KG1 (cell line): ENCODE results near the gene GNAQ.

Experiments
- DNase-seq: peaks from one replicate; lab custom pipeline; 2025; lab: John Stamatoyannopoulos, UW

The GNAQ gene

DNA sequence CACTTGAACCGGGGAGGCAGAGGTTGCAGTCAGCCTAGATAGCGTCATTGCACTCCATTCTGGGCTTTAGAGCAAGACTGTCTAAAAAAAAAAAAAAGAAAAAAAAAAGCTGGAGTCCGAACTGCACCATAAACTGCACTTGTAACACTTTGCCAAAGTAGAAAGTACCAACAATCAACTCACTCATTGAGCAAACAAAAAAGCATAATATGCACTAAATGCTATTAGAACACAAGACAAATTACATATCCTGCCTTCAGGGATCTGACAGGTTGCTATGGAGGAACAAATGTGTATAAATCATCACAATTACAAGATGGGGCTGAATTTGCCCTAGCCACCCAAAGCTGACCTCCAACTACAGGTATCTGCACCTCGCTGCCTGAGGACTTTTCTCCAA, 27.9 kb downstream of the GNAQ start:
- DNase-seq, result no peak

DNA sequence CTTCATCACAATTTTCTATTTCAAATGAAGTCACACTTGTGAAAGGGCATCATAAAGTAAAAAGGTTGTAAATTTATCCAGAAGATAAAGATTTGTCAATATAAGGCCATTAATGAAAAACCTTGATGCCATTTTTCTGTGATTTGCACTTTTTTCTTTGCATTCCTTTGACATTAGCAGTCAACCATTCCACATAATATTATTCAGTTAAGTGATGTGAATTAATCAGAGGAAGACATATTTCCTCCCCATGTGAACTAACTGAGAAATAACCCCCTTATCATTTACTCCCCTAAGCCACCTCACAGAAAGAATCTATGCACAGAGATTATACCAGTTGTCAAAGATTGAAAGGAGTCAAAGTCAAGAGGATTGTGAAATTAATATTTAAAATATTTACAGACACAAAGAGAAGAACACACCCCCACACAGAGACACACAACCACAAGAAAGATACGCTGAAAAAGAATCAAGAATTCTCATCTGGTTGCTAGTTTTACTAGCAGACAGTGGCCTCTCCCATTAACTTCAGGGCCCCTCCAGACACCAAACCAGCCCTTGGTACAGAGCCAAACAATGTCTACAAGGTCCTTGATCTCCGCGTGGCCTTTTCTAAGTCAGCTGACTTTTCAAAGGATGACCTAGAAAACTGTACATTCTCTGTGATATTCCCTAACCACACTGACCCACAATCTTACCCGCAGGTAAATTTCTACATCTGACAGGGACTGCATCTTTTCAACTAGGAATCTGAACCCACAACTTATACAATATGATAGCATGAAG, 29.5 kb downstream of the GNAQ start:
- DNase-seq, result no peak

DNA sequence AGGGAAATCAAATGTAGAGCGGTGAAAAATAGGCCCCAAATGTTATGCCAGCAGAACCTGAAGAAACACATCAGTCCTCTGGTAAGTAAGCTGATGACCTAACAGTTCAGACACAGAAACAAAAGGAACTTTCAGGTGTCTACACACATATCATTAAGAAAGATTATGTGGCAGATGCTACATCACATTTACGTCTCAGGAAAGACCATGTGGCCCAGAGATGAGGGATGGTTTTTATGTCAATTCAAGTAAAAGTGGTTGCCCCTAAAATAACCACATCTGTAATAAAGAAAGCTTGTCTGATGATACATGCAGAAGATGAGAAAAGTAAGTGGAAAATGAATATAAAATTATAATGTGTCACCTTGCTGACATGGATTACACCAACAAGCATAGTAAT, 31.4 kb downstream of the GNAQ start:
- no peak for DNase-seq

DNA sequence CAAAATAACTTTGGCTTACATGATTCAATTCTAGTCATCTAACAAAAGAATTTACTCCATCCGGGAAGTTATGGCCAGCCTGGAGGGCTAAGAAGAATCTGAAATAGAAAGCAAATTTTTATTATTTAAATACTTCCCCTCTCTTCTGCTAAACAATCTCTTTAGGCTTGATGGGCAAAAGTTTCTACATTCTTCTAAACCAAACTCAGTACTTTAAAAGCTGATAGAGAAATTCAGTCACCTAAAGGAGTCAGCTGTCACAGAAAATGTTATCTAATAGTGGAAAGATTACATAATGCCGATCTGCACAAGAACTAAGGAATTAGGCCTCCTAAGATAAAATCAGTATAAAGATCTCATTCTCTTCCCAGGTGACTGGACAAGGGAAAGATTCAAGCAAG, 32.4 kb downstream of the GNAQ start:
- DNase-seq, result no peak

DNA sequence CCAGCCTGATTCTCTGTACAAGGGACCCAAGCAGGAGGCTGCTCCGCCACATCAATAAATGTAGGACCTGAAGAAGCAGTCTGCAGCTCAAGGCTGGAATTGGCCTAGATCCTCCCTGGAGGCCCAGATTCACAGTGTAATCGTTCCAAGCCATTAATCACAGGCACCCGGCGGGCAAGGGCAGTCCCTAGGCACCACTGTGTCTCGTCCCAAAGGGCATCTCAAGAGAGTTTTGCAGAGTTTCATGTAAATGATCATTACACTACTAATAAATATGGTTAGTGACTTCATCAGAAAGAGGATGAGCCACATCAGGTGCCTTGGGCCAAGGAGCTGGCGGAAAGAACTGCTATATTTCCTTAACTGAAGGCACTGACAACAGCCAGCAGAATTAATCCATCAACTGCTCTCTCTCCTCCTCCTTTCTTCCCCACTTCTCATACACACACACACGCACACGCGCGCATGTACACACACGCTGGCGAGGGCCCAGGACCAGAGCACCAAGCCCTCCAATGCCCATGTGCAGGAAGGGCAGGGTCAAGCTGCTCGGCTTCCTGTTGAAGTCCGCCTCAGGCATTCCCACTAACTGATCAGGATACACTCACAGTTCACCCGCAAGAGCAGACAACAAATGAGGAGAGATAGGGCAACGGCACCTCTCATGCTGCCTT, 33.9 kb downstream of the GNAQ start:
- DNase-seq, result no peak

DNA sequence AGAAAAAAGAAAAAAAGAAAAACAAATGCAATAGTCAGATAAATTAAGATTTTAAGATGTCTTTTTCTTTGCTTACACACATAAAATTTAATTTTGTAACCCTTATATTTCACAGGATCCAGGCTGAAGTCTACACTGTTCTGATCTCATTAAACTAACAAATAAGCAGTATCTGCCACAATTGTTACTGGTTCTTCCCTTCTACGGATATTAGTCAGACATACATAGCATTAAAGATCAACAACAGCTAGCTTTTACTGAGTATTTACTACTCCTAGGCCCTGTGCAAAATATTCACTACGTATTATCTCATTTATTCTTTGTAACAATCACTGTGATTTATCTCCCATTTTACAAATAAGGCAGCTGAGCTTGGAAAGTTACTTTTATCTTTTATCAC, 34.9 kb downstream of the GNAQ start:
- no peak for DNase-seq

DNA sequence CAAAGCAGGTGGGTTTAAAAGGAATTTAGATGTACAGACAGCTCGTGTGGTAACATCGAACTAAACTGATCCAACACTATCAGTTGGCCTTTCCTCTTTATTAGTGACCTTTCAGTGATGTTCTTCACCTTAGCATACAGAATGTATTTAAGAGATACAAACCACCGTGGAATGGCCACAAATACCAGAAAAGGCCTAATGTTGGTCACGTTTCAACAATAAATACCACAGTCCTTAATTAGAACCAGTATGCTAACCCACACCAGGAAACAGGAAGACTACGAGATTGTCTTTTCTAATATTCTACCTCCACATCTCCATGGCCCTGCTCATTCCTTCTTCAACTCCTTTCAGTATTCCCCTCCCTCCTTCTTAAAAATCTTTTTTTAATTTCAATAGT, 40.4 kb downstream of the GNAQ start:
- DNase-seq, result no peak

DNA sequence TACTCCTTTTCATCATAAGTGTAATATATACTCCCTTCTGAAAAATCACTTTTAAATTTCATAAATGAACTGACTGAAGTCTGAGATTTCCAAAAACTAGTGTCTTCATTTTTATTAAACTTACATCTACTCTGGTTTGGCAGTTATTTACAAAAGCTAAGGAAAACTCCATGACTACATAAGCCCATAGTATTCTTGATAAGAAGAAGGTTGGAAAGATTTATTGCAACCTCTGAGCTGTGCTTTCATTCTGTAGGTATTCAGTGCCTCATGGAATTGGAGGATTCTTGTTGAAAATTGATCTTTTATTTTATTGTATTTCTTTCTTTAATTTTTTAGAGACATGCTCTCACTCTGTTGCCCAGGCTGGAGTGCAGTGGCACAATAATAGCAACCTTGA, 41.7 kb downstream of the GNAQ start:
- DNase-seq, result no peak

DNA sequence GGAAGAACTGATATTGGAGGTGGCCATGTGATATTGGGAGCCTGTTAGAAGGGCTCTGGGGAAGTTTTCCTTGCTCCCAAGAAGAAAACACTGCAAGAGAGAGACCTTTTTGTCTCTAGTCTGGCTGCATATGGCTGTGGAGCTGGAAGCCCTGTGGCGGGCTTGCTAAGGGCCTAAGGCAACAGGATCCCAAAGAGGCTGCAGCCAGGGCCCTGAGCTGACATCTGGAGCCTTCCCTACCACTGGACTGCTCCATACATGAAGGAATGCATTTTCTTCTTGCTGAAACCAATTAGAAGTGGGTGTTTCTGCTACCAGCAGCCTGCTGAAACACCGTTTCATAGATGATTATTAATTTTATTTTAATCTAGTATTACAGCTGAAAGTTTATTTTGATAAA, 42.2 kb downstream of the GNAQ start:
- no peak for DNase-seq

DNA sequence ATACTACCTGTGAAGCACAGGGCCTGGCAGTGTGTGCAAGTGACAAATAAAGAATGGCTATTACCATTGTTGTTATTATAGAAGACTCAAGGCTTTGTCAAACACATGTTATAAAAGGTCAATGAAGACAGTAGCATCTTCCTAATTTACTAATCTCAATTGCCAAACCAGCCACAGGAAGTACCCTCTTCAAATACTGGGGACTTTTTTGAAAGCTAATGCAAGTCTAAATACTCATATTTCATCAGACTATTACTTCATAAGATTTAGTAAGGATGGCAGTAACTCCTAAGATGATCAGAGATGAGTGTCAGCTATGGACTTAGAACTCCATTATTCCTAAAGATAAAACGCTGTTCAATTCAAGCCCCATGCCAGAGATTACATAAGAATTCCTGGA, 43.0 kb downstream of the GNAQ start:
- no peak for DNase-seq

DNA sequence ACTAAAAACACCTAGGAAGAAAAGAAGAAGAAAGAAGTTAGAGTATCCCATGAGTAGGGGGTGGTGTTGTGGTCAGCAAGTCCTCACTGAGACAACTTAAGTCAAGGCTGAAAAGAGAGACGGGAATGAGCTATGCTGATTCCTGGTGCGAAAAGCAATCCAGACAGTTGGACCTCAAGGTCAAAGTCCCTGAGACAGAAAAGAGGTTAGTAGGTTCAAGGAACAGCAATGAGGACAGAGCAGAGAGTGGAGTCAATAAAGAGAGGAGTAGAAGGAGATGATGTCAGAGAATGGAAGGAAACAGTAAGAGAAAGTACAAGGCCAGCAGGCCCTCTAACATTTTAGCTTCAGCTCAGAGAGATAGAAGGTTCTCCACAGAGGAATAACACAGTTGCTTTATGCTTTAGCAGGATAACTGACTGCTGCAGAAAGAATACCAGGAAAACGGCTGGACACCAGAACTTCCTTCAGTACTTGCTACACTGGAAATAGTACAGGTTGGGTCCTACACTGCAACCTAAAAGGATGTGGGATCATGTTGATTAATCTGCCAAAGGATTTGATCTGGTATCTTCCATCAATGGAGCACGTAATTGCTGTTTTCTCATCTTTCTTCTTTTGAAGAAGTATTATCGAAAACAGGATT, 43.6 kb downstream of the GNAQ start:
- no peak for DNase-seq

DNA sequence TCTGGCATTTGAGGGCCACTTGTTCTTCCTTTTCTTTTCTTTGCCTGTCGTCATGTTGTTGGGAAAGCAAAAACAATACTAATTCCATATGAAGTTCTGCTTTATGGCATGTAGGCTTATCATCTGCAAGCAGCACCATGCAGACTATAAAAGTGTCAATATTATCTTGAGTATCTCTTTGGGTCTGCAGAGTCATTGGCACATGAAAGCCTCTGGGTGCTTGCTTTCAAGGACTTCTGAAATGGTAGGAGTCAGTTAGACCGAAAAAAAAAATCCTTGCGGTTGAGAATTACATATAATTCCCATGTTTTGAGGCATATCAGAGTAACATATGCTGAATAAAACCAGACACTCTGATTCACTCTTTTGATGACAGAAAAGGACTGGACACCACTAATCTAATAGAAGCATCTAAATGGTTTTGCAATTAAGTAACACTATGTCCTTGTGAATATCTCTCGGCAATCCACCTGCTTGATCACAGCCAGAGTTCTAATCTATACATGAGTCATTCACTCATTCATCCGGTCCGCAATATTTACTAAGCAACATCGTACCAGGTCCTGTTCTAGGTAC, 44.4 kb downstream of the GNAQ start:
- no peak for DNase-seq

DNA sequence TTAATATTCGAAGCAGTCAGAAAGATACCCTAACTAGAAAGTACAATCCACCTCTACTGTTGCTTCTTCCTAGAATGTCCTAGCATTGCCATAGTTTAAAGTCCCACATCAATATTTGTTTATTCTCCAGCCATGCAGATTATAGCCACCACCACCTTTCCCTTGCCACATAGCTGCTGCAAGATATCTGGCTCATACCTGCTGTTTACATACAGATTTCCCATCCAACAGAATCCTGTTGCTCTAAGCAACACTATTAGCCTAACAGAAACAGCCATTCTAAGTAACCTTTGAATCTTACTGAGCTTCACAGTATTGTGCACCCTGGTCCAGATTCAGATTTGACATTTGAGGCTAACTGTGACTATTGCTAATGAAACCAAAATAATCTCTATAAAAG, 45.6 kb downstream of the GNAQ start:
- no peak for DNase-seq

DNA sequence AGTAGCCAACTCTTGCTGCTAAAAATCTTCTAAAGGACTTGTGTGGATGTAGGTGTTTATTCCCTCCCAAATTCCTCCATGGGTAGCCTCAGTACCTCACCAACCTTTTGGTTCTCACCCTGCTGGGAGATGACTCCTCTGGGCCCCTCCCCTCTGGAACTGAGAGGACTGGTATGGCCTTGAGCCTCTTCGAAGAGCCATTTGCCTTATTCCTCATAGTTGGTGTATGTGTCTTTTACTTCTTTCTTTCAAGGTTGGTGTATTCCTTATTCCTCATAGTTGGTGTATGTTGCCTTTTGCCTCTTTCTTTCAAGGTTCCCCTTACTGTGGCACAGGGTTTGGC, 48.3 kb downstream of the GNAQ start:
- no peak for DNase-seq

DNA sequence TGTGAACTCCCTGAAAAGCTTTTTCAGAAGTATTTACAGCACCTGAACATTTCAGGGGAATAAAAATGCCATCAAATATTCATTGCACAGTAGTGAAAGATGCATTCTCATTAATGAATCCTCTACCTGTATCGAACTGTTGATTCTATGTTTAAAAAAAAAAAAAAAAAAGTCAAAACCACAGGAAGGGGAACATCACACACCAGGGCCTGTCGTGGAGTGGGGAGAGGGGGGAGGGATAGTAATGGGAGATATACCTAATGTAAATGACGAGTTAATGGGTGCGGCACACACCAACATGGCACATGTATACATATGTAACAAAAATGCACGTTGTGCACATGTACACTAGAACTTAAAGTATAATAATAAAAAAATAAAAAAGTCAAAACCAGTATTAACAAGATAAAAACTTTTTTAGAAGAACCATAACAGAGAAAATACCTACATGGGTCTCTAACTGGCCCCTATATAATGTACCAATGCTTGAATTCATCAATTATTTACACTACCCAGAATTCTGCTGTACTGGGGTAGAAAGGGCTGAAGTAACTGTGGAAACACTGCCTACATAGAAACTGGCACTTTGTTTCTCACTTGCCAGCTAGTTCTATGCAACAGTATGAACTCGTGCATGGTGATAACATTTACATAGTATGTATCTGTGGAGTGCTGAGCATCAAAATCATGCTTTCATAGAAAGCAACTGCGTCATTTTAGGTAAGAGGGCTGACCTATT, 48.9 kb downstream of the GNAQ start:
- DNase-seq, result no peak

DNA sequence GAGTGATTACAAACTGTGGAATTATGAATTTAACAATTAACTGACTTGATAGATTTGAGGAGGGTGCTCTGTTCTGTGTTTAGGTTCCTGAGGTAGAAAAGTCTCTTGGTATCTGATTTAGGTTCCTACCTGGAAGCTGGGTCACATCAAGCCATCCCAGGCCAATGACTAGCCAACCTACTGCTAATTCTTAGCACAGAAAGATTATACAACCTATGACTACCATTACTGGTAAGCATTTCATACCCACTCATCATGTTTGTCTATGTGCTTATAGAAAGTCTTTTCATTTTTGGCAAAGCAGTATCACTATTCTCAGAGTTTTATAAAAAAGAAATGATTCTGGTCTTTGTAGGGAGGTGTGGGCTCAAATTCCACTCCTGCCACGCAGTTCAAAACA, 49.7 kb downstream of the GNAQ start:
- DNase-seq, result no peak

DNA sequence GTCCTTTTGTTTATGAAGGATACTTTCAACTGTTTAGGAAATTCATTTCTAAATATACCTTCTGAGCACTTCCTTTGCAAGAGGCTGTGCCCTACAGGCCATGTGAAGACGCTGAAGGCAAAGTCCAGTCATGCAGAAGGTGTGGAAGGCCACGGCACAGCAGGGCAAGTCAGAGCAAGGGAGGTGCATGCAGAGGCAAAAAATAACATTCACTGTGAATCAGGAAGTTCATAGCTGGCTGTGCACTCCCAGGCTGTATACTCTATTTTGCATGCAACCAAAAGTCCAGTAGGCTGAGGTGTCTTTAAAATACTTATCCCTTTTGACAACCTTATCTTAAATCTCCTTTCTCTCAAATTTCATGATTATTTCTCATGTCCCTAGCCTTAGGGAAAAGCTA, 50.3 kb downstream of the GNAQ start:
- DNase-seq, result no peak

DNA sequence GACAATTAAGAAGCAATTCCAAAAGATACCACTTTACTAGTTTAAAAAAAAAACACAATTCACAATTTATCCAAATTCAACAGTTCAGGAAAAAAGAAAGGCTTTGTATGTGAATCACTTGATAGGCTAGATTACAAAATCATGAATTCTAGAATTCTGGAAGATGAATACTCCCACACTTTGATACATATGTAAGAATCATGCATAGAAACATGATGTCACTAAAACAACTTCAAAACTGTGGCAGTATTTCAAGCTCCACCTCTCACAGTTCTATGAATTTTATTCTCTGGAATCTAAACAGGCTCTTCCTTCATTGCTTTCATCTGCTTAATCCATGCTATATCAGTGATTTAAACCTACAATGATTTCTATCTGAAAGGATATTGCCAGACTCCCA, 51.0 kb downstream of the GNAQ start:
- no peak for DNase-seq

DNA sequence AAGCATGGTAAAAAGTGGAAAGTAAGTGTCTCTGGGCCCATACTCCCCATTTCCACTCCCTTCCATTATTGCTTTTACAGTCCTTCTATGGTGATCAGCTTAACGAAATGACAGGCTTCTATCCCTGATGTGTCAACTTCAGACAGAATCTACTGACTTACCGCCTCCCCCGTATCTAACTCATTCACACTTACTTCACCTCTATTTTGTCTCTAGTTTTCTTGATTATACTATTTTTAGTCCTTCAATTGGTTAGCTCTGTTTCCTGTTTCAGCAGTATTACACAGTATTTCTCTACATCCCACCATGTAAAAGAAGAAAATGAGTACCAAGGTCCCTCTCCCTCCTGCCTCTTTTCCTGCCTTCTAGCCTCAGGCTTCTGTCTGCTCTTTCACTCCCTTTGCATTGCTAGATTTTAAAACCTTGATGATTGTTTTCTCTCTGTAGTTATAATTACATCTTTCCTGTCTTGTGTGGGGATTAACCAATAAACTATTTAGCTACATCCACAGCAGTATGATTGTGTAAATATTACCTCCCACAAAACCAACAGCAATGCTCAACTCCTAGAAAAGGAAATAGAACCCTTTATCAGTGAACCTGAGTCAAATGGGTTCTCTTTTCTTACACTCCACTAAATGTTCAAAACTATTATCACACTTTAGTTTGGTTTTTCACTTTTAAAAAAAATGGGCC, 53.4 kb downstream of the GNAQ start:
- no peak for DNase-seq

DNA sequence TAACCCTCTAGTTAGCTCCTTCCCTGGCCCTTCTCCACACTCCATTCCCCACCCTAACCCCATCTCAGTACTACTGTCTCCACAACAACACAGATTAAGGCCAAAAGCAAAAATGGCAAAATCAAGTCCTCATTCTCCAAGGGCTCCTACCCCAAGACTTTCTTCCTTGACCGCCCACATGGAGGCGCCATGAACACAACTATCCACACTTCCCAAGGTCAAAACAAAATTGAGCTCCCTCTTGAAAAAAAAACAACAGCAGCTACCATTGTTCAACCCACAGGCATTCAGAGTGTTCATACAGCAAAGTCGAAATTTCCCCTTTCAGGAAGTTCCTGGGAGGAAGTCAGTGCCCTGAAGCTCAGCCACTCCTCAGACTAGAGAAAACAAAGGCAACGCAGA, 54.4 kb downstream of the GNAQ start:
- DNase-seq, result no peak

DNA sequence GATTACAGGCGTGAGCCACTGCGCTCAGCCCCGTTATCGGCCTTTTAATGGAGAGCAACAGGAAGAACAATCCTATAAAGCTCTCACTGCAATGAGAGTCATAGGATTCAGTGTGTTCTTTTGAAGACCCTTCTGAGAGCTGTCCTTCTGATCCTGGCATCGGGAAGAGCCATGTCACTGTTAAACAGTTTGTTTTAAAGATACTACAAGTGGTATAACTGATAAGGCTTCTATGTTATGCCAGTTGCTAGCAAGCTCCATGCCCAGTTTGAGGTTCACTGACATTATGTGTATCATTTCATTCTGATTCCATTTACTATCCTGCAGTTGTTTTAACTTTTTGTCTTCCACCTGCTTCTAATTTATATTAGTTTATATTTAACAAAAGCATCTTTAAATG, 55.8 kb downstream of the GNAQ start:
- DNase-seq, result no peak

DNA sequence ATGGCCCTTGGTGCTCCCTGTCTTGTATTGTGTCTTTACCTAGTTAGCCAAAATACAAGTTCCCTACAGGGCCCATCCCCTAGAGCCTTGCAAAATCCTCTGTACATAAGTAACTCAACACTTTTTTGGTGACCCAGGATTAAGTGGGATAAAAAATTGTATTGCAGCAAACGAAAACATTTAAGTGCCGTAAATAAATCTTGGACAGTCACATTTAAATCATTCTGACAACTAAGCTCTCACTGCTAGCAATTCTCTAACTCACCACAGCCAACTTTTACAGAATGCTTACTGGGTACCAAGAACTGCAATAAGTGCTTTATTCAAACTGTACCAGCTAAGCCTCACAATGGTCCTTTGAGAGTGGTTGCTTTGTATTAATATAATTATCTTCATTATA, 56.6 kb downstream of the GNAQ start:
- DNase-seq, result no peak
